Liver (tissue), 9 donors: ENCODE measurements around the gene IP6K3. TPM values are rescaled to one million over a fixed set of nuclear protein-coding genes. Genes with fewer than 3 reads are reported as not detected.

ENCODE experiments used
- DNase-seq: peaks from one replicate; pipeline ENCODE4 v3.0.0-alpha.2; 2017; ENCODE audit warnings: low spot score
- H3K27ac ChIP-seq, 2 donors: one replicate each; pipeline ENCODE4 v1.7.0; 2013; ENCODE audit warnings: inconsistent platforms in 2 of 2, low read length in 2 of 2, control low read depth in 1 of 2, low read depth in 1 of 2, mild to moderate bottlenecking in 1 of 2
- H3K27me3 ChIP-seq, 4 donors: one replicate each; pipeline versions ENCODE4 v1.6.1 to v1.7.0; 2013; ENCODE audit warnings: low read length in 3 of 4, inconsistent platforms in 1 of 4, mild to moderate bottlenecking in 1 of 4, moderate library complexity in 1 of 4; ENCODE audit not compliant: control insufficient read depth in 4 of 4, insufficient read depth in 4 of 4
- H3K36me3 ChIP-seq, 4 donors: one replicate each; pipeline versions ENCODE4 v1.6.1 to v1.7.0; 2013; ENCODE audit warnings: low read length in 3 of 4, mild to moderate bottlenecking in 3 of 4, low read depth in 1 of 4, moderate library complexity in 1 of 4; ENCODE audit not compliant: control insufficient read depth in 4 of 4, insufficient read depth in 3 of 4
- H3K4me1 ChIP-seq, 4 donors: one replicate each; pipeline versions ENCODE4 v1.6.1 to v1.7.0; 2013; ENCODE audit warnings: low read length in 3 of 4, mild to moderate bottlenecking in 3 of 4, moderate library complexity in 1 of 4; ENCODE audit not compliant: control insufficient read depth in 4 of 4, insufficient read depth in 4 of 4
- H3K4me3 ChIP-seq, 3 donors: one replicate each; pipeline versions ENCODE4 v1.6.1 to v1.7.0; 2013; ENCODE audit warnings: low read length in 3 of 3, control low read depth in 1 of 3, low read depth in 1 of 3, mild to moderate bottlenecking in 1 of 3
- H3K9ac ChIP-seq, 2 donors: one replicate each; pipeline ENCODE4 v1.7.0; 2013; ENCODE audit warnings: low read length in 2 of 2, mild to moderate bottlenecking in 2 of 2, moderate library complexity in 2 of 2, control low read depth in 1 of 2, low read depth in 1 of 2
- H3K9me3 ChIP-seq, 4 donors: one replicate each; pipeline versions ENCODE4 v1.6.1 to v1.7.0; 2013; ENCODE audit warnings: low read length in 3 of 4; ENCODE audit not compliant: control insufficient read depth in 4 of 4
- EGR1 ChIP-seq, 2 donors: IDR thresholded peaks; 2 replicates each; pipeline ENCODE4 v1.6.1; 2016 to 2018; ENCODE audit warnings: antibody characterized with exemption in 2 of 2, low read depth in 2 of 2
- FOXA1 ChIP-seq: IDR thresholded peaks from 2 replicates; pipeline ENCODE4 v1.6.1; 2016; ENCODE audit warnings: antibody characterized with exemption
- FOXA2 ChIP-seq: IDR thresholded peaks from 2 replicates; pipeline ENCODE4 v1.6.1; 2016; ENCODE audit warnings: antibody characterized with exemption
- GABPA ChIP-seq, 2 donors: IDR thresholded peaks in 1 of 2; conservative IDR thresholded peaks in 1 of 2; 2 replicates each; pipeline ENCODE4 v1.6.1; 2016; ENCODE audit warnings: antibody characterized with exemption in 2 of 2, mild to moderate bottlenecking in 1 of 2, moderate library complexity in 1 of 2
- HNF4A ChIP-seq, 2 donors: conservative IDR thresholded peaks; 2 replicates each; pipeline ENCODE4 v1.6.1; 2016; ENCODE audit warnings: antibody characterized with exemption in 2 of 2, mild to moderate bottlenecking in 2 of 2
- HNF4G ChIP-seq: IDR thresholded peaks from 2 replicates; pipeline ENCODE4 v1.6.1; 2016; ENCODE audit warnings: antibody characterized with exemption
- NR2F2 ChIP-seq: IDR thresholded peaks from 2 replicates; pipeline ENCODE4 v1.6.1; 2016; ENCODE audit warnings: antibody characterized with exemption
- RAD21 ChIP-seq, 2 donors: IDR thresholded peaks; 2 replicates each; pipeline ENCODE4 v1.6.1; 2016; ENCODE audit warnings: antibody characterized with exemption in 2 of 2, mild to moderate bottlenecking in 2 of 2
- TAF1 ChIP-seq: conservative IDR thresholded peaks from 2 replicates; pipeline ENCODE4 v1.6.1; 2016; ENCODE audit warnings: antibody characterized with exemption, mild to moderate bottlenecking
- YY1 ChIP-seq: IDR thresholded peaks from 2 replicates; pipeline ENCODE4 v1.6.1; 2016; ENCODE audit warnings: antibody characterized with exemption, mild to moderate bottlenecking
- WGBS: extraction: QIAGEN DNeasy Blood & Tissue Kit; methylation state at CpG from one replicate; pipeline ENCODE4 v1.1.7; 2013; 5-methylcytosine and 5-hydroxymethylcytosine counted together
- polyA plus RNA-seq, 2 donors: library from polyadenylated mRNA; stranded (reverse) in 1 of 2; unstranded in 1 of 2; fragments of 200-250 nt in 1 of 2; fragments of >200 nt in 1 of 2; fragmentation: Nextera tagmentation in 1 of 2; extraction: Ambion mirVana in 1 of 2; gene quantifications; one replicate each; pipeline versions ENCODE4 v1.2.1 to v1.2.3, GENCODE V29; 2013 to 2015
- total RNA-seq, 2 donors: library from RNA; depleted of rRNA; stranded (reverse); fragments of >200 nt; gene quantifications; one replicate each; pipeline ENCODE4 v1.2.3, GENCODE V29; 2014
- TF ChIP-seq, protein P1 (sequence below): IDR thresholded peaks from 2 replicates; pipeline ENCODE4 v1.6.1; 2016; ENCODE audit warnings: antibody characterized with exemption
- TF ChIP-seq, protein P2 (sequence below): IDR thresholded peaks from 2 replicates; pipeline ENCODE4 v1.6.1; 2016; ENCODE audit warnings: antibody characterized with exemption
- TF ChIP-seq, protein P3 (sequence below): IDR thresholded peaks from 2 replicates; pipeline ENCODE4 v1.6.1; 2016; ENCODE audit warnings: antibody characterized with exemption, mild to moderate bottlenecking
- TF ChIP-seq, protein P4 (sequence below): fragments of 150-350 bp; IDR thresholded peaks from 2 replicates; pipeline ENCODE4 v1.5.1; 2017; ENCODE audit warnings: improper control_type of control experiment, low read depth, low read length; ENCODE audit not compliant: missing input control
- donor health status: healthy.
- donor health status: healthy.
- donor health status: healthy.
- donor health status: healthy.
- donor health status: healthy.

Gene IP6K3
- total and polyA plus RNA-seq, 4 donors, result 1.5 to 12.9 (median 6.7) TPM

DNA sequence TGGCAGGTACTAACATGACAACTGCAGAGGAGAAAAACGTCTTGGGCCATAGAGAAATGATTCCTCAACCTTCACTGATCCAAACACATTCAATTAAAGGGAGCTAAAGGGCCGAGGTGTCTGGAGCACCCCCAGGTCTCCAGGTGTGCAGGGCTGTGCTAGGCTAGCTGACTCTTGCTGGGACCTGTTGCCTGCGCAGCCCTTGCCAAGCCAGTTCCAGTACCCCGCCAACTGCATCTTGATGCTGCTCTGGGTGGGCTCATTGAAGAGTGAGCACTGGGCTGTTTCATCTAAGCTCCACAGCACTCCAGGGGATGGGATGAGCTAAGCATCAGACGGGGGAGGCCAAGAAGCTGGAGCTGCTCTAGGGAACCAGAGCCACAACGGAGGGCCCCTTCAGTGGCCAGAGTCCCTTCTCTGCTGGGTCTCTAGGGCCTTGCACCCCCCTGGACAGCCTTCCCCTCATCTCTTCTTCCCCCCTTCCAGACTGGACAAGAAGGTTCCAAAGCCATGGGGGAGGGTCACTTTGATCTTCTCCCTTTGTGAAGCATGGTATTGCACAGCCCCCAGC is 26.3 kb upstream of the IP6K3 start:
- DNase-seq, result no peak
- Histone ChIP-seq H3K9me3 (no peaks in the 10 kb centered on the region), H3K9ac (no peak overlapping the region), H3K27ac (peak overlapping the region in 1 of 2 donors; percentile 9), H3K4me3 (no peak overlapping the region), H3K36me3 (peaks cover 23 to 51% (median 35%) of the 10 kb centered on the region in 4 donors), H3K4me1 (peaks cover 0 to 11% (median 5%) of the 10 kb centered on the region in 4 donors), H3K27me3 (no peaks in the 10 kb centered on the region)
- TF ChIP-seq HNF4G, result no peak
- 85% methylated on average over 6 of the region's 6 CpGs for WGBS

DNA sequence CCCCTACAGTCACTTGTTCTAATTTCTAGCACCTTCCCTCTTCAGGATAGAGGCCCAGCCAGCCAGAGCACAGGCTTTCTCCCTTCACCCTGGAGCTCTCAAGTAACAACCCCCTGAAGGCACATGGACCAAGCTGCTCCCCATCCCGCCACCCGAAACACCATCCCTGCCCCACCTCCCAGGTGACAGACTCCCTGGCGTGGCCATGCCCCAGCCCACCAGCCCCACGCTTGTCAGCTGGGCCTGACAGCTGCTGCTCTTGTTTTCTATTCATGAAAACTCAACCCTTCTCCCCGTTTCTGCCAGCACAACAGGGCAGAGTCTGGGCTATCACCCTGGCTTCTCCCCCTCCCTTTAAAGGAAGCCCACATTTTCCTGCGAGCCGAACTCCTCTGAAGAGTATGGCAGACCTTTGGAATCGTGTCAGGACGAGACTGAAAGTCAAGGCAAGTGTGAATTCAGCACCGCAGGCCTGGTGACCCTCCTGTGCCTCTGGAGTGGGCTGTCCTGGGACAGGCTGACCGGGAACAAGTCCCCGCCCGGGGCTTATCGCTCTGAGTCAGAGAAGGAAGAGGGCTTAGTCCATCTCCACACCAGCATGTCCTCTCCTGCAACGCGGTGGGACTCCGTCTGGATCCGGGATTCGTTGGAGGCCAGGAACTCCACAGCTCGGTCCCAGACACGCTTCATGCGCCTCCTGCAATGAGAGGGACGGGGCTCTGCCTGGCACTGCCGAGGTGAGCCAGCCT is 25.6 kb upstream of the IP6K3 start:
- H3K4me1 ChIP-seq, result peaks cover 0 to 11% (median 5%) of the 10 kb centered on the region in 4 donors
- no peak for DNase-seq
- H3K9me3 ChIP-seq, result no peaks in the 10 kb centered on the region
- H3K27ac ChIP-seq, result peak overlapping the region; percentile 9 to 42
- TF ChIP-seq HNF4A (conservative IDR thresholded peaks at IDR 0.05), result no peak
- TF ChIP-seq, protein P1, sequence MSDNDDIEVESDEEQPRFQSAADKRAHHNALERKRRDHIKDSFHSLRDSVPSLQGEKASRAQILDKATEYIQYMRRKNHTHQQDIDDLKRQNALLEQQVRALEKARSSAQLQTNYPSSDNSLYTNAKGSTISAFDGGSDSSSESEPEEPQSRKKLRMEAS, result no peak
- TF ChIP-seq, protein P2, sequence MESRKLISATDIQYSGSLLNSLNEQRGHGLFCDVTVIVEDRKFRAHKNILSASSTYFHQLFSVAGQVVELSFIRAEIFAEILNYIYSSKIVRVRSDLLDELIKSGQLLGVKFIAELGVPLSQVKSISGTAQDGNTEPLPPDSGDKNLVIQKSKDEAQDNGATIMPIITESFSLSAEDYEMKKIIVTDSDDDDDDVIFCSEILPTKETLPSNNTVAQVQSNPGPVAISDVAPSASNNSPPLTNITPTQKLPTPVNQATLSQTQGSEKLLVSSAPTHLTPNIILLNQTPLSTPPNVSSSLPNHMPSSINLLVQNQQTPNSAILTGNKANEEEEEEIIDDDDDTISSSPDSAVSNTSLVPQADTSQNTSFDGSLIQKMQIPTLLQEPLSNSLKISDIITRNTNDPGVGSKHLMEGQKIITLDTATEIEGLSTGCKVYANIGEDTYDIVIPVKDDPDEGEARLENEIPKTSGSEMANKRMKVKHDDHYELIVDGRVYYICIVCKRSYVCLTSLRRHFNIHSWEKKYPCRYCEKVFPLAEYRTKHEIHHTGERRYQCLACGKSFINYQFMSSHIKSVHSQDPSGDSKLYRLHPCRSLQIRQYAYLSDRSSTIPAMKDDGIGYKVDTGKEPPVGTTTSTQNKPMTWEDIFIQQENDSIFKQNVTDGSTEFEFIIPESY, result no peak
- TF ChIP-seq RAD21 (IDR thresholded peaks at IDR 0.05), result no peak
- TF ChIP-seq FOXA1, result no peak
- no peak for TF ChIP-seq HNF4G
- TF ChIP-seq, protein P3, sequence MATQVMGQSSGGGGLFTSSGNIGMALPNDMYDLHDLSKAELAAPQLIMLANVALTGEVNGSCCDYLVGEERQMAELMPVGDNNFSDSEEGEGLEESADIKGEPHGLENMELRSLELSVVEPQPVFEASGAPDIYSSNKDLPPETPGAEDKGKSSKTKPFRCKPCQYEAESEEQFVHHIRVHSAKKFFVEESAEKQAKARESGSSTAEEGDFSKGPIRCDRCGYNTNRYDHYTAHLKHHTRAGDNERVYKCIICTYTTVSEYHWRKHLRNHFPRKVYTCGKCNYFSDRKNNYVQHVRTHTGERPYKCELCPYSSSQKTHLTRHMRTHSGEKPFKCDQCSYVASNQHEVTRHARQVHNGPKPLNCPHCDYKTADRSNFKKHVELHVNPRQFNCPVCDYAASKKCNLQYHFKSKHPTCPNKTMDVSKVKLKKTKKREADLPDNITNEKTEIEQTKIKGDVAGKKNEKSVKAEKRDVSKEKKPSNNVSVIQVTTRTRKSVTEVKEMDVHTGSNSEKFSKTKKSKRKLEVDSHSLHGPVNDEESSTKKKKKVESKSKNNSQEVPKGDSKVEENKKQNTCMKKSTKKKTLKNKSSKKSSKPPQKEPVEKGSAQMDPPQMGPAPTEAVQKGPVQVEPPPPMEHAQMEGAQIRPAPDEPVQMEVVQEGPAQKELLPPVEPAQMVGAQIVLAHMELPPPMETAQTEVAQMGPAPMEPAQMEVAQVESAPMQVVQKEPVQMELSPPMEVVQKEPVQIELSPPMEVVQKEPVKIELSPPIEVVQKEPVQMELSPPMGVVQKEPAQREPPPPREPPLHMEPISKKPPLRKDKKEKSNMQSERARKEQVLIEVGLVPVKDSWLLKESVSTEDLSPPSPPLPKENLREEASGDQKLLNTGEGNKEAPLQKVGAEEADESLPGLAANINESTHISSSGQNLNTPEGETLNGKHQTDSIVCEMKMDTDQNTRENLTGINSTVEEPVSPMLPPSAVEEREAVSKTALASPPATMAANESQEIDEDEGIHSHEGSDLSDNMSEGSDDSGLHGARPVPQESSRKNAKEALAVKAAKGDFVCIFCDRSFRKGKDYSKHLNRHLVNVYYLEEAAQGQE, result no peak
- no peak for TF ChIP-seq FOXA2
- no peak for TF ChIP-seq EGR1 (IDR thresholded peaks at IDR 0.05; ENCODE audit: low read depth in 2 of 2)
- no peak for TF ChIP-seq NR2F2
- TF ChIP-seq TAF1, result no peak
- no peak for TF ChIP-seq GABPA (IDR thresholded peaks at IDR 0.05 in 1 of 2, conservative IDR thresholded peaks at IDR 0.05 in 1 of 2)
- no peak for TF ChIP-seq YY1
- TF ChIP-seq, protein P4, sequence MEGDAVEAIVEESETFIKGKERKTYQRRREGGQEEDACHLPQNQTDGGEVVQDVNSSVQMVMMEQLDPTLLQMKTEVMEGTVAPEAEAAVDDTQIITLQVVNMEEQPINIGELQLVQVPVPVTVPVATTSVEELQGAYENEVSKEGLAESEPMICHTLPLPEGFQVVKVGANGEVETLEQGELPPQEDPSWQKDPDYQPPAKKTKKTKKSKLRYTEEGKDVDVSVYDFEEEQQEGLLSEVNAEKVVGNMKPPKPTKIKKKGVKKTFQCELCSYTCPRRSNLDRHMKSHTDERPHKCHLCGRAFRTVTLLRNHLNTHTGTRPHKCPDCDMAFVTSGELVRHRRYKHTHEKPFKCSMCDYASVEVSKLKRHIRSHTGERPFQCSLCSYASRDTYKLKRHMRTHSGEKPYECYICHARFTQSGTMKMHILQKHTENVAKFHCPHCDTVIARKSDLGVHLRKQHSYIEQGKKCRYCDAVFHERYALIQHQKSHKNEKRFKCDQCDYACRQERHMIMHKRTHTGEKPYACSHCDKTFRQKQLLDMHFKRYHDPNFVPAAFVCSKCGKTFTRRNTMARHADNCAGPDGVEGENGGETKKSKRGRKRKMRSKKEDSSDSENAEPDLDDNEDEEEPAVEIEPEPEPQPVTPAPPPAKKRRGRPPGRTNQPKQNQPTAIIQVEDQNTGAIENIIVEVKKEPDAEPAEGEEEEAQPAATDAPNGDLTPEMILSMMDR, result no peak
- H3K9ac ChIP-seq, result no peak overlapping the region
- no peaks in the 10 kb centered on the region for H3K27me3 ChIP-seq
- H3K36me3 ChIP-seq, result peaks cover 16 to 43% (median 27%) of the 10 kb centered on the region in 4 donors
- no peak overlapping the region for H3K4me3 ChIP-seq
- WGBS, result 83% methylated on average over 24 of the region's 24 CpGs
